Hepatocyte (in vitro differentiated cells): ENCODE results near the gene FBXO11.

Experiments
- CTCF ChIP-seq: fragments of 200-600 bp; sonication (generic); IDR thresholded peaks from 2 replicates; pipeline ENCODE4 v1.5.1; 2016; ENCODE audit warnings: antibody characterized with exemption, mild to moderate bottlenecking; ENCODE audit not compliant: poor library complexity
- EZH2 ChIP-seq: fragments of 200-600 bp; sonication (generic); IDR thresholded peaks from 2 replicates; pipeline ENCODE4 v1.6.1; 2016; ENCODE audit warnings: antibody characterized with exemption, mild to moderate bottlenecking, borderline replicate concordance
- EZH2phosphoT487 ChIP-seq: fragments of 200-600 bp; sonication (generic); IDR thresholded peaks from one replicate; pipeline ENCODE4 v1.6.1; 2018; ENCODE audit warnings: antibody characterized with exemption, mild to moderate bottlenecking, low read depth, moderate library complexity; ENCODE audit not compliant: unreplicated experiment, severe bottlenecking

GRCh38 chr2:47896450-47896968 lies 9.8 kb downstream of the FBXO11 start:
- TF ChIP-seq CTCF (no peak), EZH2 (no peak), EZH2phosphoT487 (no peak)
